OCI-LY7 (cell line): ENCODE data around the gene HTR1B. TPM values are rescaled to one million over a fixed set of nuclear protein-coding genes. Genes with fewer than 3 reads are reported as not detected.

Source experiments
- BruUV-seq: library from RNA; stranded (reverse); fragments of 400-500 nt; replicated peaks from 2 replicates; lab custom pipeline; 2021; lab: Mats Ljungman, UMichigan
- CTCF ChIA-PET: fragments of 300-600 bp; sonication (Branson Sonifier 250); formaldehyde crosslinking; loops from one replicate; lab custom pipeline; 2022; ENCODE audit warnings: antibody characterized with exemption; ENCODE audit not compliant: unreplicated experiment; lab: Charles Lee
- POLR2A ChIA-PET: fragments of 300-600 bp; sonication (Branson Sonifier 250); formaldehyde crosslinking; loops from one replicate; lab custom pipeline; 2022; ENCODE audit warnings: antibody characterized with exemption; lab: Charles Lee
- DNase-seq: peaks from one replicate; pipeline ENCODE4 v3.0.0-alpha.2; 2015; ENCODE audit warnings: low spot score
- H2AFZ ChIP-seq: fragments of 200-600 bp; sonication (generic), shearing (Covaris generic); 2 replicates; pipeline ENCODE4 v1.6.1; 2014; ENCODE audit warnings: mild to moderate bottlenecking, antibody characterized with exemption, low read length, moderate library complexity
- H3K27ac ChIP-seq: fragments of 200-600 bp; sonication (generic); 2 replicates; pipeline ENCODE4 v1.5.1; 2014; ENCODE audit warnings: mixed run types, low read depth, mild to moderate bottlenecking, moderate library complexity, low read length, inconsistent platforms; ENCODE audit not compliant: poor library complexity, severe bottlenecking
- H3K36me3 ChIP-seq: fragments of 200-600 bp; sonication (generic); 2 replicates; pipeline ENCODE4 v1.6.1; 2014; ENCODE audit warnings: mild to moderate bottlenecking, antibody characterized with exemption, low read length, moderate library complexity, mixed read lengths; ENCODE audit not compliant: insufficient read depth
- H3K4me1 ChIP-seq: fragments of 200-600 bp; sonication (generic); 2 replicates; pipeline ENCODE4 v1.5.1; 2014; ENCODE audit warnings: mild to moderate bottlenecking, low read length; ENCODE audit not compliant: insufficient read depth, poor library complexity, severe bottlenecking
- H3K4me2 ChIP-seq: fragments of 200-600 bp; sonication (generic); 2 replicates; pipeline ENCODE4 v1.6.1; 2014; ENCODE audit warnings: mild to moderate bottlenecking, low read length
- H3K4me3 ChIP-seq: fragments of 200-600 bp; sonication (generic); 2 replicates; pipeline ENCODE4 v1.5.1; 2014; ENCODE audit warnings: mild to moderate bottlenecking, low read depth, low read length; ENCODE audit not compliant: poor library complexity, severe bottlenecking
- H3K79me2 ChIP-seq: fragments of 200-600 bp; sonication (generic); 2 replicates; pipeline ENCODE4 v1.6.1; 2016; ENCODE audit warnings: low read depth, mild to moderate bottlenecking, low read length, moderate library complexity, mixed read lengths; ENCODE audit not compliant: insufficient read depth
- H3K9me2 ChIP-seq: fragments of 200-600 bp; sonication (generic); 2 replicates; pipeline ENCODE4 v1.6.1; 2016; ENCODE audit warnings: mild to moderate bottlenecking, low read length, mixed read lengths; ENCODE audit not compliant: insufficient read depth
- H3K9me3 ChIP-seq: fragments of 200-600 bp; sonication (generic); 2 replicates; pipeline ENCODE4 v1.6.1; 2014; ENCODE audit warnings: mild to moderate bottlenecking, mixed run types, low read length, mixed read lengths
- H4K20me1 ChIP-seq: fragments of 200-600 bp; sonication (generic); 2 replicates; pipeline ENCODE4 v1.6.1; 2014; ENCODE audit warnings: mild to moderate bottlenecking, antibody characterized with exemption, low read length, moderate library complexity, mixed read lengths; ENCODE audit not compliant: insufficient read depth
- EZH2phosphoT487 ChIP-seq: fragments of 200-600 bp; sonication (generic); IDR thresholded peaks from 2 replicates; pipeline ENCODE4 v1.6.1; 2018; ENCODE audit warnings: low read depth, borderline replicate concordance, mild to moderate bottlenecking, mixed run types, antibody characterized with exemption, low read length, moderate library complexity, mixed read lengths
- intact Hi-C: fragments of 100-400 bp; cut with micrococcal nuclease; formaldehyde crosslinking; loops from one replicate; pipeline ENCODE4 v1.10.0; 2022; ENCODE audit not compliant: unreplicated experiment
- total RNA-seq, 2 experiments: library from RNA; depleted of rRNA in 1 of 2; stranded (reverse); fragments of >200 nt in 1 of 2; shearing (Covaris generic) in 1 of 2; gene quantifications; 2 replicates each; pipeline ENCODE4 v1.2.3, GENCODE V29; 2014 to 2022
- TF ChIP-seq, protein P1 (sequence below): fragments of 200-600 bp; sonication (generic); conservative IDR thresholded peaks from 2 replicates; pipeline ENCODE4 v1.5.1; 2014; ENCODE audit warnings: mild to moderate bottlenecking, antibody characterized with exemption, low read length, moderate library complexity, mixed read lengths

Gene HTR1B
- total RNA-seq, 2 experiments from 2014 or later, result not detected

DNA sequence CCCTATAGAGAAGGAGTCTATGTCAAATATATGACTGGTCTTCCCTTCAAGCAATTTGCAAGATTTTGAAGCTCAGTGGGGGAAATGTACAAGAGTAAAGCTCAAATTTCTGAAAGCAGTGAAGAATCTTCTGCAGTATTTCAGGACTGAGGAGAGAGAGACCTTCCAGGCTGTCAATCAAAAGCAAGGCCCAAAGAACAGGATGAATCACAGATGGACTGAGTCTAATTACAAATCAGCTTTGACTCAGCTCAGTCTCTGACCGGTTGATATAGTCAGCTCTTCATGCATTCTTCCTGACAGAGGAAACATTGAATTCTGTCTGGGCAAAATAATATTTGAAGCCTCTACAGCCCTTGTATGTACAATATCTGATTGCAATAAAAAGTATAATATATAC, 7.7 kb upstream of the HTR1B start:
- ChIA-PET CTCF (no interaction called here), POLR2A (interaction anchor here (0.5 to 1.4 kb wide), 2 partner anchors 11 to 75 kb away, joined by 3 to 4 read pairs; no protein-coding TSS in a partner anchor)
- H3K36me3 ChIP-seq, result no peaks in the 10 kb centered on the region
- TF ChIP-seq, protein P1, sequence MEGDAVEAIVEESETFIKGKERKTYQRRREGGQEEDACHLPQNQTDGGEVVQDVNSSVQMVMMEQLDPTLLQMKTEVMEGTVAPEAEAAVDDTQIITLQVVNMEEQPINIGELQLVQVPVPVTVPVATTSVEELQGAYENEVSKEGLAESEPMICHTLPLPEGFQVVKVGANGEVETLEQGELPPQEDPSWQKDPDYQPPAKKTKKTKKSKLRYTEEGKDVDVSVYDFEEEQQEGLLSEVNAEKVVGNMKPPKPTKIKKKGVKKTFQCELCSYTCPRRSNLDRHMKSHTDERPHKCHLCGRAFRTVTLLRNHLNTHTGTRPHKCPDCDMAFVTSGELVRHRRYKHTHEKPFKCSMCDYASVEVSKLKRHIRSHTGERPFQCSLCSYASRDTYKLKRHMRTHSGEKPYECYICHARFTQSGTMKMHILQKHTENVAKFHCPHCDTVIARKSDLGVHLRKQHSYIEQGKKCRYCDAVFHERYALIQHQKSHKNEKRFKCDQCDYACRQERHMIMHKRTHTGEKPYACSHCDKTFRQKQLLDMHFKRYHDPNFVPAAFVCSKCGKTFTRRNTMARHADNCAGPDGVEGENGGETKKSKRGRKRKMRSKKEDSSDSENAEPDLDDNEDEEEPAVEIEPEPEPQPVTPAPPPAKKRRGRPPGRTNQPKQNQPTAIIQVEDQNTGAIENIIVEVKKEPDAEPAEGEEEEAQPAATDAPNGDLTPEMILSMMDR, result no peak
- TF ChIP-seq EZH2phosphoT487, result no peak
- no peaks in the 10 kb centered on the region for H3K9me2 ChIP-seq
- H4K20me1 ChIP-seq, result no peaks in the 10 kb centered on the region
- no peak overlapping the region for H3K4me3 ChIP-seq
- H2AFZ ChIP-seq, result no peak overlapping the region
- no TSS peak for BruUV-seq
- no peak for DNase-seq
- H3K9me3 ChIP-seq, result no peaks in the 10 kb centered on the region
- no peak overlapping the region for H3K4me2 ChIP-seq
- no peaks in the 10 kb centered on the region for H3K79me2 ChIP-seq
- intact Hi-C loops, result no loop called here
- H3K27ac ChIP-seq, result no peak overlapping the region
- H3K4me1 ChIP-seq, result no peaks in the 10 kb centered on the region

- H3K4me3 ChIP-seq, result no peak overlapping the region
- ChIA-PET CTCF (no interaction called here), POLR2A (interaction anchor here (0.5 kb wide), 1 partner anchor 357 kb away, joined by 3 read pairs; no protein-coding TSS in a partner anchor)
Observed at GRCh38 chr6:77468939-77469338, 5.6 kb upstream of the HTR1B start.

More at GRCh38 chr6:77468939-77469338, 5.6 kb upstream of the HTR1B start:
- H3K4me2 ChIP-seq, result no peak overlapping the region
- BruUV-seq, result no TSS peak
- no peaks in the 10 kb centered on the region for H3K9me2 ChIP-seq
- H3K36me3 ChIP-seq, result no peaks in the 10 kb centered on the region
- no peaks in the 10 kb centered on the region for H3K4me1 ChIP-seq
- H3K9me3 ChIP-seq, result no peaks in the 10 kb centered on the region
- H2AFZ ChIP-seq, result no peak overlapping the region
- TF ChIP-seq, protein P1, result no peak
- no peak for TF ChIP-seq EZH2phosphoT487
- no peak overlapping the region for H3K27ac ChIP-seq
- H3K79me2 ChIP-seq, result no peaks in the 10 kb centered on the region
- intact Hi-C loops, result no loop called here
- DNase-seq, result no peak
- H4K20me1 ChIP-seq, result no peaks in the 10 kb centered on the region
